GM12891 (cell line): ENCODE data around the gene ARHGEF17.

ENCODE experiments used
- PAX5 ChIP-seq: IDR thresholded peaks from 2 replicates; pipeline ENCODE4 v1.6.1; 2011; ENCODE audit warnings: low read length, moderate library complexity, mild to moderate bottlenecking; ENCODE audit not compliant: insufficient read depth, severe bottlenecking
- POLR2A ChIP-seq: IDR thresholded peaks from 2 replicates; pipeline ENCODE4 v1.6.1; 2011; ENCODE audit warnings: low read depth, low read length, control low read depth
- POLR2AphosphoS5 ChIP-seq: IDR thresholded peaks from 2 replicates; pipeline ENCODE4 v1.6.1; 2011; ENCODE audit warnings: low read depth, low read length, control low read depth
- TAF1 ChIP-seq: IDR thresholded peaks from 2 replicates; pipeline ENCODE4 v1.6.1; 2011; ENCODE audit warnings: low read depth, low read length, control low read depth

DNA sequence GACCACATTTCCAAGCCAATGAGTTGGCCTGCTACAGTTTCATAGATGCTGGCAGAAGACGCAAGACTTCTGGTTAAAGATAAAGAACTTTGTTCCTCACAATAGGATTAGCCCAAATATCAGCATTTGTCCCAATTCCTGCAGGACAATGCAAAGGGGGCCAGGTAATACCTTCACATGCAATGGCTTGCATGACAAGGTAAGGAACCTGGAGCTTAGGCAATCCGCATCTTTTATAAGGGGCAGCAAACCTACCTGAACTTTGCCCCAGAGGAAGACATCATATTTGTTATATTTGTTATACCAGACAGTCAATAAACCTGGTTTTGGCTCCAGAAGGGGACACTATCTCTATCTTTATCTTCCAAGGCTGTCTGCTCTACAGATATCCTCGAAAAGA is 30.6 kb upstream of the ARHGEF17 start:
- no peak for TF ChIP-seq POLR2A
- no peak for TF ChIP-seq POLR2AphosphoS5
- TF ChIP-seq TAF1 = no peak
- no peak for TF ChIP-seq PAX5
